Testis (tissue), 2 donors: Measurements from ENCODE around the gene NRAP.

Experiments
- CTCF ChIP-seq, 3 experiments: fragments of 450-650 bp in 2 of 3; fragments of 200-600 bp in 1 of 3; sonication (generic) in 1 of 3; IDR thresholded peaks; one replicate each; pipeline ENCODE4 v1.5.1; 2016 to 2019; ENCODE audit warnings: antibody characterized with exemption in 3 of 3, mild to moderate bottlenecking in 2 of 3, moderate library complexity in 1 of 3
- POLR2A ChIP-seq: fragments of 450-650 bp; IDR thresholded peaks from one replicate; pipeline ENCODE4 v1.6.1; 2017; ENCODE audit warnings: antibody characterized with exemption, mild to moderate bottlenecking, moderate library complexity

- TF ChIP-seq CTCF (IDR thresholded peaks at IDR 0.05) (no peak), POLR2A (no peak)
These were observed 73.3 kb downstream of the NRAP start for GRCh38 chr10:113590581-113590980.
